EL (cell line): ENCODE results near the gene HNRNPA3.
A peak's percentile ranks its signal among the peaks of the same experiment; 100 is the strongest.
"Not testable (repeated sequence)": the region's sequence is repeated elsewhere in the genome, so short reads cannot be mapped to it uniquely, and the experiment has no call there.

Experiments
- DNase-seq: peaks from one replicate; pipeline ENCODE4 v3.0.0-alpha.2; 2016

HNRNPA3 gene

DNA sequence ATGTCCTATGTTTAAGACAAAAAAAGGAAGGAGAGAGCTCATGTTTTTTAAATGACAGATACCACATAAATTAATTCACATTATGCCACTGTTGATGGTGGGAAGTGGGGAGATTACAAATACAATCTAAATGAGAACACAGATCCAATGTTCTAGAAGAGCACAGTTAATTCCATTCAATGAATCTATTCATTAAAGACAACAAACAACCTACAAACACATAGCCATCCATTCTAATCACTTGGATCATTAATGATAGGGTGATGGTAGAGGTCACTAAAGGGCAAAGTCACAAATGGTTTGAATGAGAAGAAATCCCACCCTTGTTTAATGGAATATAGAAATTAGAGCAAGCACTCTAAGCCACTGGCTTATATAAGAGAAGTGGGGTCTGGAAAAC, 21.7 kb downstream of the HNRNPA3 start:
- no peak for DNase-seq

- DNase-seq, result no peak
Measured at GRCh38 chr2:177235855-177236437, 23.4 kb downstream of the HNRNPA3 start.

GRCh38 chr2:177237932-177238331, 25.3 kb downstream of the HNRNPA3 start:
- DNase-seq, result no peak

- no peak for DNase-seq
Measured at GRCh38 chr2:177239053-177239452, 26.5 kb downstream of the HNRNPA3 start.

- DNase-seq, result peak; percentile 73
Measured at GRCh38 chr2:177239932-177240630, 27.5 kb downstream of the HNRNPA3 start.

DNA sequence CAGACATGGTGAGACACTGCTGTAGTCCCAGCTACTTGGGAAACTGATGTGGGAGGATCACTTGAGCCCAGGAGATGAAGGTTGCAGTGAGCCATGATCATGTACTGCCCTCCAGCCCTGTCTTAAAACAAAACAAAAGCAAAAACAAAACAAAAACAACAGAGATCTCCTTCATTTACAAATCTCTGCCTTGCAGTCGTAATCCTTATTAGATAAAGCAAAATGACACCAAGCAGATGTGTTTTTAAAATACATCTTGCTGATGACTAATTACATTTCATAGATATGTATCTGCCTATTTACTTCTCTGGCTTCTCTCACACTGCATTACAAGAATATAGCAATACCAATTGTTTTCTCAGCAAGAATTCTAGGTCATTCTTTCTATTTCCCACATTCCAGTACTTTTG, 29.1 kb downstream of the HNRNPA3 start:
- peak; percentile 57 for DNase-seq

DNA sequence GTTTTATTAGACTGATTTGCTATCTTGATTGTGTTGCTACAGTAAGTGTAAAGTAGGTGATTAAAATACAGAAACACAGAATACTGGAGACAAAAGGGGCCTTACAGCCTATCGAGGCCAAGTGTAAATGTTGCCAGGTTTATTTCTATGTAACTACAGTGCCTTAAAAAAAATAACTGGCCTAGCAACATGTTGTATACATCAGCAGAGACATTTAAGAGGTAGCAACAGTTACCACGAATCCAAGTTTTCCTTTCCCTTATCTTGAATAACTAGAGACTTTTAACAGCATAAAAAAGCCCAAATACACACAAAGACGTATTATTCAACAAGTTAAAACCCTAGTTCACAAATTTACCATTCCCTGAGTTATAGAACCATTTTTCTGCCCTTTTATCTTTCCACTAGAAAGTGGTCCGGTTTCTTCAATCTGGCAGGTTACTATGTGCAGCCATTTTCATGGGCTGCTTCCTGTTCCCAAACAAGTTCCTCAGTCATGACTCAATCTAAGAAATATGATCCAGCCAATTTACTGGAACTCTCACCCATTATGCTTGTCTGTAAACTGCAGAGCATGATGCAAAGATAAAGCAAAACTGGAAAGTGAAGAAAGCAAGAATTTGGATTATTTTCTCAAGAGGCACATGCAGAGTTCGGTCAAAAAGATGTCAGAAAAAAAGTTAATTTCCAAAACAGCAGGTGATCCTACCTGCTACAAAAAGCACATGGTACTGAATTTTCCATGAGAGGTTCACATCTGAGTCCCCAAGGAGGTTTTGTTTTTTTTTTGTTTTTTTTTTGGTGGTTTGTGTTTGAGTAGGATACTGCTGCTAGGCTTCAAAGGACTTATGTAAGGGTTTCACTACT, 29.8 kb downstream of the HNRNPA3 start:
- peak; percentile 92 for DNase-seq

GRCh38 chr2:177243073-177243472, 30.5 kb downstream of the HNRNPA3 start:
- no peak for DNase-seq

GRCh38 chr2:177243476-177243875, 30.9 kb downstream of the HNRNPA3 start:
- peak; percentile 32 for DNase-seq

- no peak for DNase-seq
Measured at GRCh38 chr2:177244244-177244771, 31.7 kb downstream of the HNRNPA3 start.

GRCh38 chr2:177245010-177245422, 32.4 kb downstream of the HNRNPA3 start:
- DNase-seq, result peak; percentile 85

DNA sequence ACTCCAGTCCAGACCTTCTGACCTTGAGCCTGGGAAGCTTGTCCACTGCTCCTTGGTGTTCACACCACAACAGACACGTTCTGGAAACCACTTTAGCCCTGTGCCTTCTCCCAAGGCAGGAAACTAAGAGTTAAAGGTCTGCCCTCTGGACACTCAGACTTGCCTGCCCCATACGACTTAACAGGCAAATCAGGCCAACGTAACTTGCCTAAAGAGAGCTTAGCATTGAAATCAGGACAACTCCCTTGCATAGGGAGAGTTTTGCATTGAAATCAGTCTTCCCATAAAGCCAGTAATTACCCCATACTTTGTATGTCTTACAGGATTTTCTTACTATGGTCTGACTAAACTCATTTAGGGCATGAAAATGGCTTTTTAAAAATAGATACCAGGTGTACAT, 33.4 kb downstream of the HNRNPA3 start:
- DNase-seq, result no peak

GRCh38 chr2:177246523-177247030, 34.0 kb downstream of the HNRNPA3 start:
- DNase-seq, result not testable (repeated sequence)

DNA sequence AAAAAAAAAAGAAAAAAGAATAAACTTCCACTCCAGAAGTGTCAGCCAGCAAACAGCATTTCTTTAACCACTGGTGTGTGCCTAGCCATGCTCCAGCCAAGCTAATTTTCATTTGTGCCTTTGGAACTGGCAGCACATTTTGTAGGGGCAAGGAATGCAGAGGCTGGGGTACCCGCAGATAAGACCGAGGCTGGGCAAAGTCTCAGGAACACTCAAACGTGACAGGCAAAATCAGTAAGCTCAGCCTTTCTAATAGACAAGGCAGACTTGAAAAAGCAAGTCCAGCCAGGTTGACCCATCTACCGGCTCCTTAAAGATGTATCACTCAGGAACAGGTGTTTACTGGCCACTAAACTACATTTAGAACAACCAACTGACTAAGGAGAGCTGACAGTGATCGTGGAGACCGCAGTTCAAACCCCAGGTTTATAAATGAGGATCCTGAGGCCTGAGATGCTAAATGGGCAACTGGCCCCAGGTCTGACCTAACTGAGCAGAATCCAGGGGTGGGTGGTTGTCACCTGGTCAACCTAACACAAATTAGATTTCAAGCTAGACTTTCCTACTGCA, 35.2 kb downstream of the HNRNPA3 start:
- no peak for DNase-seq

DNA sequence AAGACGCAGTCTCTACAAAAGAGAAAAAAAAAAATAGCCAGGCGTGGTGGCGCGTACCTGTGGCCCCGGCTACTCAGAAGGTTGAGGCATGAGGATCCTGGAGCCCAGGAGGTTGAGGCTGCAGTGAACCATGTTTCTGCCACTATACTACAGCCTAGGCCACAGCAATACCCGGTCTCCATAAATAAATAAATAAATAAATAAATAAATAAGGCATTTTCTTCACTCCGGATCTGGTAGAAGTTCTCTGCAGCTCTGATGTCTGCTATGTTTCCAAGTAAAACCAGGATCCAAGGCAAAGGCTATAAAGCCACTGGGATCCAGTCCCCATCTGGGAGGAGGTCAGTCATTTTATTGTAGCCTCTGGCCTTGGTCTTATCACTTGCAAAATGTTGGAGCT, 36.4 kb downstream of the HNRNPA3 start:
- no peak for DNase-seq

DNA sequence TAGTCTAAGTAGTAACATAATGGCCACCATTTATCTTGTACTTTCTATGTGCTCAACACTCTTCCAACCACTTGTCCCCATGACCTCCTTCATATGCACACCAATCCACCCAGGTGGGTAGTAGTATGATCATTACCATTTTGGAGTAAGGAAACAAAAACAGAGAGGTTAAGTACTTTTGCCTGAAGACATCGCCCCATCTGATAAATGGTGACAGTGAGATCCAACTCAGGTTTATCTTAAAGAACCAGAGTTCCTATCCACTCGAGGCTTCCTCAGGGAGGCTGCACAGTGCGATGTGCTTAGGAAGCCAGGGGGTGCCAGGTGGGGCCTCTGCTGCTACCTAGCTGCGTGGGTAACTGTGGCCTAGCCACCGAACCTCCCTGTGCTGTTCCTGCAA, 37.9 kb downstream of the HNRNPA3 start:
- no peak for DNase-seq

- DNase-seq, result no peak
Measured at GRCh38 chr2:177251165-177251542, 38.6 kb downstream of the HNRNPA3 start.

GRCh38 chr2:177252808-177253531, 40.4 kb downstream of the HNRNPA3 start:
- DNase-seq, result no peak

DNA sequence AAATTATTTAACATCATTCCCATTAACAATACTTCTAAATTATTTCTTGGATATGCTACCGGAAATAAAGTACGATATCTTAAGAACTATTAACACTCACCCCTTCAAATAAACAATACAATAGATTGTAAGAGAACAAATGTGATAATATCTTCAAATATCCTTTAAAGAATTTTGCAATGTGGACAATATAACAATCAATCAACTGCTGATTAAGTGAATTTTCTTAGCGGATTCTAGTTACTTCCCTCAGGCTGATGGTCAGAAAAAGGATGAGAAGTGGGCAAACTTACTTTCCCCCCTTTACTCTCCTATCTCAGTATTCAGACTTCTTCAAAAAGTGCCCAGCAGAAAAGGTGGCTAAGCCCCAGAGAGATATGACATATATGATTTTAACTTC, 41.1 kb downstream of the HNRNPA3 start:
- DNase-seq, result no peak

DNA sequence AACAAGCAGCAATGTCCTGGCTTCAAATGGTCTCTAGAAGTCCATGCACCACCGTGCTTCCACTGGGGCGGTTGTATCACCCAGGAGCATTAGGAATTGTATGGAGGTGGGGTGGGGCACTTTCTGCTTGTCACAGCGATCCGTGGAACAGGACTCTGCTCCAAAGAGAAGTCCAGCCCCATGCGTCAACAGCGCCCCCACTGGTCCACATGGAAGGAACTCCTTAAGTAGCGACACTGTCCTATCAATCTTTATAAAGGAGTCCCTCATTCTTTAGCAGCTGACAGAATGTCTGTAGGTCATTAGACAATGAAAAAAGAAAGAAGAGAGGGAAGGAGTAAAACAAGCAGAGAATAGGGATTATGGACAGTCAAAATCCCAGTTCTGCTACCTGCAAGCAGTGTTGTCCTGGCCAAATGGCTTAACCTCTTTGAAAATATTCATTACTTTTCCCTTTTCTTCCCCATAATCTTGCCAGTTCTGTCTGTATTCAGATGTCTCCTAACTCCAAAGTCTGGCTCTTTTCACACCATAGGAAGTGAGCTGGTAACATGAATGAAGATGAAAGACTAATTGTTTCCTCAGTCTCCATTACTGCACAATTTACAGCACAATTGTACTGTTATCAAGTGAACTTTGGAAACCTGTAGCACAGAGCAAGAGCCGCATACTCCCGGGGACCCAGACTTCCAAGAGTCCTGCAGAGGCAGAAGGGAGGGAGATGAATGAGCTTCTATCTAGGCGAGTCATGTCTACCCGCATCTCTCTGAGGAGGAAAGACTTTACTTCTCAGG, 42.0 kb downstream of the HNRNPA3 start:
- peak; percentile 70 for DNase-seq

- no peak for DNase-seq
Measured at GRCh38 chr2:177255227-177255601, 42.6 kb downstream of the HNRNPA3 start.

- DNase-seq, result no peak
Measured at GRCh38 chr2:177256026-177256425, 43.4 kb downstream of the HNRNPA3 start.
